HG02970 (cell line): ENCODE measurements around the gene STAP1.
A peak's percentile ranks its signal among the peaks of the same experiment; 100 is the strongest.
"Not testable (repeated sequence)": the region's sequence is repeated elsewhere in the genome, so short reads cannot be mapped to it uniquely, and the experiment has no call there.

ENCODE experiments used
- ATAC-seq: cut with Tn5 transposase; IDR thresholded peaks from one replicate; pipeline ENCODE4 v1.9.1; 2021; ENCODE audit warnings: mild to moderate bottlenecking, moderate library complexity, moderate number of reproducible peaks; ENCODE audit not compliant: unreplicated experiment, low FRiP score

The STAP1 gene, protein sequence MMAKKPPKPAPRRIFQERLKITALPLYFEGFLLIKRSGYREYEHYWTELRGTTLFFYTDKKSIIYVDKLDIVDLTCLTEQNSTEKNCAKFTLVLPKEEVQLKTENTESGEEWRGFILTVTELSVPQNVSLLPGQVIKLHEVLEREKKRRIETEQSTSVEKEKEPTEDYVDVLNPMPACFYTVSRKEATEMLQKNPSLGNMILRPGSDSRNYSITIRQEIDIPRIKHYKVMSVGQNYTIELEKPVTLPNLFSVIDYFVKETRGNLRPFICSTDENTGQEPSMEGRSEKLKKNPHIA

DNA sequence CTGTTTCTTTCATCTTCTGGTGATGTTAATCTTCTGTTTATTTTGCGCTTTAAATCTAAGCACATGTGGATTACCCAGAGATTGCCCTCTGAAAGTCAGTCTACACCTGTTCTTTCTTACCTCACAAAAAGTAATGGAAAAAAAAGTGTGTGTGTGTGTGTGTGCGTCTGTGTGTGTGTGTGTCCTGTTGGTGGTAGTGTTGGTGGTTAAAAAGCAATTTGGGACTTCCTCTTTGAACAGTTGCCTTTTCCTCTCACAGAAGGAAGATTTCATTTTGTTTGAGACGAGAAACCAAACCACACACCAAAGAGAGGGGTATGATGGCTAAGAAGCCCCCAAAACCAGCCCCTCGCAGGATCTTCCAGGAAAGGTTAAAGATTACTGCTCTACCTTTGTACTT lies at the start of gene STAP1:
Gene STAP1, plus strand, starts transcription at position 235 of the 400 bp plus-strand sequence. Its CDS starts 83 bp downstream, at position 318.
- no peak for ATAC-seq

DNA sequence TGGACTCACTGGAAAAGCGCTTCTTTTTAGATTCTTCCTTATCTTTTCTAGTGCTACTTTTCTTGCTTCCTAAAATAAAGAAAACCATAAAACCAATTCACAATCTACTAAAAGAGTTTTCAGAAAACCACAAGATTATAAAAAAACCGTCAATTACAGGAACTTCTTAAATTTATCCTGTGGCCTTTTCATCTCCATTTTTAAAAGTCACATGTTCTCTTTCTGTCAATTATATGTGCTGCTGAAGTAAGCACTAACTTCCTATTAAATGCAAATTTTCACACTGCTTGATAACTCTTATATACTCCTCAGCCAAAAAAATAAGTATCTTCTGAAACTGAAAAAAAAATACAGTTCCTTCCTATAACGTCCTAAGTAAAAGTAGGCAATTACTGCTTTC lies 46.0 kb upstream of the STAP1 start:
- ATAC-seq = no peak

DNA sequence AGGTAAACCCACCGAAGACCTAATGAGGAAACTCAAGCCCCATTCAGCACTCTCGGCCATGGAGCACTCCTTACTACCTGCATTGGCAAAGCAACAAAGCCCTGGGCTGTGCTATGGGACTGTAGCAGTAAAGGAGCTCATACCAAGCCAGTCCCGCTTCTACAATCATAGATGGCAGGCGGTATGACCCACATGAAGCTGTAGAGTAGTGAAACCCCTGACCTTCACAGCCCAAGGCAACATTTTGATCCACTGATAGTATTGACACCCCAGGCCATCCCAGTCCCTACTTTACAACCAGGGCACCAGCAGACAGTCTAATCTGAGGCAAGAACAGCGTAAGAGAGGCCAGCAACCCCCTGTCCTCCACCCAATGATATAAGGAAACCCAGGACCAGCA lies 38.4 kb upstream of the STAP1 start:
- no peak for ATAC-seq

DNA sequence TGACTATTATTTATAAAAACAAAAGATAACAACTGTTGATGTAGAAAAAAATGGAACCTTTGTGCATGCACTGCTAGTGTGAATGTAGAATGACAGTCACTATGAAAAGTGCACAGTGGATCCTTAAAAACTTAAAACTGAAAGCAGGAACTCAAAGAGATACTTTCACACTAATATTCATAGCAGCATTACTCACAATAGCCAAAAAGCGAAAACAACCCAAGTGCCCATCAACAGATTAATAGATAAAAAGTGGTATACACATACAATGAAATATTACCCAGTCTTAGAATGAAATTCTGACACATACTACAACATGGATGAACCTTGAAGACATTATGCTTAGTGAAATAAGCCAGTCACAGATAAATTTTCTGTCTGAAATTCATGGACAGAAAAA lies 37.0 kb upstream of the STAP1 start:
- ATAC-seq = no peak

DNA sequence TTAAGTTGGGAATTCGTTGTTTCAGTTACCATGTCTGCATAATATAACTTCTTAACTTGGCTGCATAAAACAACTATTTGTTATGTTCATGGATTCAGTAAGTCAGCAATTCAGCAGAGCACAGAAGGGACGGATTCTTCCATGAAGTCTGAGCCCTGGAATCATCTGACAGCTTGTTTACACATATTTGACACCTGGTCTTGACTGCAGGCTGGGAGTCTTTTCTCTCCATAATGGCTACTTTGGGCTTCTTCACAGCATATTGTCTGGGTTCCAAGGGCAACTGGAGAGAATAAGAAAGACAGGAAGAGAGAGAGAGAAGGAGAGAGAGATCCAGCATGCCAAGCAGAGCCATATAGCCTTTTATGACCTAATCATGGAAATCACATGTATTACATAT lies 36.3 kb upstream of the STAP1 start:
- ATAC-seq = no peak

DNA sequence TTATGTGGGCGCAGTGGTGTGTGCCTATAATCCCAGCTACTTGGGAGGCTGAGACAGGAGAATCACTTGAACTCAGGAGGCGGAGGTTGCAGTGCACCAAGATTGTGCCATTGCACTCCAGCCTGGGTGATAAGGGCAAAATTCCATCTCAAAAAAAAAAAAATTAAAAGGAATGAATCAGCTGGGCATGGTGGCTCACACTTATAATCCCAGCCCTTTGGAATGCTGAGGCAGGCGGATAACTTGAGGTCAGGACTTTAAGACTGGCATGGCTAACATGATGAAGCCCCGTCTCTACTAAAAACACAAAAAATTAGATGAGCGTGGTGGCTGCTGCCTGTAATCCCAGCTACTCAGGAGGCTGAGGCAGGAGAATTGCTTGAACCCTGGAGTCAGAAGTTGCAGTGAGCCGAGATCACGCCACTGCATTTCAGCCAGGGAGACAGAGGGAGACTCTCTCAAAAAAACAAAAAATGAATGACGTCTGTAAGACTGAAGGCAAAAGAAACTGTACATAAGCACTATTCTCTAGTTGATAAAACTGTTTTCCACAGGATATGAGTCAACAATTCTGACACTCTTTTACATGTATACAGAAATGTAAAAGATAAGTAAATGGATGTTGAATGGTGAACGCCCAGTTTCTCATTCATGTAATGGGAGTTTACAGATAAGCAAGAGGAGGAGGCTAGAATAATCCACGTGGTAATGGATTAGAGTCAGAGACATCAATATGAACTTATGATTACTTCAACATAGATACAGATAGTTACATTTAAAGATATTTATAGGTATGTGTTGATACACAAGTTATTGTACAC lies 35.5 kb upstream of the STAP1 start:
- ATAC-seq = no peak

DNA sequence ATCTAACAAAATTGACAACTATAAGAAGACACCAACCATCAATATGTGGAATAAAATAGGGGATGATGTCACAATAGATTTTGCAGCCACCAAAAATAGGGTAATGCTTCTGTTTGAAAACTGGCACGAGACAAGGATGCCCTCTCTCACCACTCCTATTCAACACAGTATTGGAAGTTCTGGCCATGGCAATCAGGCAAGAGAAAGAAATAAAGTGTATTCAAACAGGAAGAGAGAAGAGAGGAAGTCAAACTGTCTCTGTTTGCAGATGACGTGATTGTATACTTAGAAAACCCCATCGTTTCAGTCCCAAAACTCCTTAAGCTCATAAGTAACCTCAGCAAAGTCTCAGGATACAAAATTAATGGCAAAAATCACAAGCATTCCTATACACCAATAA lies 34.4 kb upstream of the STAP1 start:
- ATAC-seq = not testable (repeated sequence)

DNA sequence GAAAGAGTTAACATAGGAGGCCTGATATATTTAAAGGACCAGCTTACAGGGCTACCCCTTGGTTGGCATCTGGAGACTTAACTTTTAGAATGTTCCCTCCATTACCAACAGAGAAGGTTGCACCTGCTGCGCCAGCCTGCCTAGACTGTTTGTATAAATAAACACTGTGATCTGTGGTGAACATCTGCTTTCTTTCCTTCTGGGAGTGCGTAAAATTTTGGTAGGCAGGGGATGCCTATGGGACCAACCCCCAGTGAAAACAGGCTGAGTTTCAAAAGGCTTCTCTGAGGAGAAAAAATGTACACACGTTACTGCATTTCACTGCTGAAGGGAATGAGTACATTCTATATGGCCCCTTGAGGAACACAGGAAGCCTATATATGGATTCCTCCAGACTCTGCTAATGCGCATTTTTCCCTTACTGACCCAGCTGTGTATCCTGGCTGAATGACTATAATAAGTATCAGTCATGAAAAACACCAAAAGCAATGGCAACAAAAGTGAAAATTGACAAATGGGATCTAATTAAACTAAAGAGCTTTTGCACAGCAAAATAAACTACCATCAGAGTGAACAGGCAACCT lies 27.1 kb upstream of the STAP1 start:
- no peak for ATAC-seq

DNA sequence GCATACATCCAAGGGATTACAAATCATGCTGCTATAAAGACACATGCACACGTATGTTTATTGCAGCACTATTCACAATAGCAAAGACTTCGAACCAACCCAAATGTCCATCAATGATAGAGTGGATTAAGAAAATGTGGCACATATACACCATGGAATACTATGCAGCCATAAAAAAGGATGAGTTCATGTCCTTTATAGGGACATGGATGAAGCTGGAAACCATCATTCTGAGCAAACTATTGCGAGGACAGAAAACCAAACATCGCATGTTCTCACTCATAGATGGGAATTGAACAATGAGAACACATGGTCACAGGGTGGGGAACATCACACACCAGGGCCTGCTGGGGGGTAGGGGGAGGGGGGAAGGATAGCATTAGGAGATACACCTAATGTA lies 26.1 kb upstream of the STAP1 start:
- ATAC-seq = not testable (repeated sequence)

DNA sequence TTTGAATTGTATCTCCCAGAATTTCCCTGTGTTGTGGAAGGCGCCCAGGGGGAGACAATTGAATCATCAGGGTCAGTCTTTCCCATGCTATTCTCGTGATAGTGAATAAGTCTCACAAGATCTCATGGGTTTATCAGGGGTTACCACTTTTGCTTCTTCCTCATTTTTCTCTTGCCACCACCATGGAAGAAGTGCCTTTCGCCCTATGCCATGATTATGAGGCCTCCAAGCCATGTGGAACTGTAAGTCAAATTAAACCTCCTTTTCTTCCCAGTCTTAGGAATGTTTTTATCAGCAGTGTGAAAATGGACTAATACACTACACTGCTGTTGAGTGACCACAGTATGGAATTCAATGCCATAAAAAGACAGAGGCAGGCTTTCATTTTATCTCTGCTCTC lies 25.4 kb upstream of the STAP1 start:
- ATAC-seq = no peak

DNA sequence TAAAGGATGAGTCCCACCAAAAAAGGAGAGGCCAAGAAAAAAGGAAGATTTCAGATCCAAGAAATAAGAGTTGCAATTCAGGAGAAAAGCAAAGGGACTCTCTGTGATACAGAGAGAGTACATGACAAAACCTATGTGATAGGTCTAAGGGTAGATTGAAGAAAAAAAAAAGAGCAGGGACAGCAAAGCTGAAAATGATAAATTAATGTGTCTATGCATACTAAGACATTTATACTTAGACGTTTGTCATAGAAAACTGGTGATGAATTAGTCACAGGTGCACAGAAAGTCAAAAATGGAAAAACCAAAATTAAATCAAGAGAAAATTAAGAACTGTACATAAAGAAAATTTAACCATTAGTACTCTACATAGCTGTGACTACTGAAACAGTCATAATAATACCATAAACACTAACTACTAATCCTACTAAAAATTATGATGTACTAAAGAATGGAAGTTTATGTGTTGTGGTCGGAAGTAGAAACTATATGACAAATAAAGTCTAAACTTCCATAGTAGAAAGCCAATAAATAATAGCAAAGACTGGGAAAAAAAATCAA lies 23.2 kb upstream of the STAP1 start:
- no peak for ATAC-seq

DNA sequence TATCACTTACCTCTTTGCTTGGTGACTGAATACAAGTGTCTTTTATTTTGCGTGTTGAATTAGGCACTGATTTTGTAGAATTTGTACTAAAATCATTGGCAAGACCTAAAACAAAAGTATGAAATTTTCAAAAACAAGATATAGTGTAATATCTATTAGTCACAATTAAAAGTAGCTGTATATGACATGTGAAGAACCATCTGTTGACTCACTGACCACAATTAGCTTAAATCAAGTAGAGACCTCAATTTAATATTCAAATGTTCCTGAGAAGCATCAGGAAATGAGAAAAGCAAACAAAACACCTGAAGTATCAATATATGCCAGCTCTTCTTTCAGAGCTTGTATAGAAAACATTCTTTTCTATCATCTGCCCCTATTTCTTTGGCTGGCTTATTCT lies 18.7 kb upstream of the STAP1 start:
- ATAC-seq = no peak

DNA sequence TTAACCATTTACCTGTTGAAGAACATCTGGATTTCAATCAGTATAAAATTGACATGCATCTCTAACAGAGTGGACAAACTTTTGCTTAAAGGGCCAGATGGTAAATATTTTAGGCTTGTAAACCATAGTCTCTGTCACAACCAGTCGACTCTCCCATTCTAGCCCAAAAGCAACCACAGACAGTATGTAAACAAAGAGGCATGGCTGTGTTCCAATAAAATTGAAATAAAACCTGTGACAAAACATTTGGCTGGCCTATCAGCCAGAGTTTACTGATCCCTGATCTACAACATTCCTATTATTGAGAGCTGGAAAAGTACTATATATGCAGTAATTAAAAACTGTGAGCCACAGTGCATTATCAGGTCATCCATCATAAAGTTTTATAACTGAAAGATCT lies 16.5 kb upstream of the STAP1 start:
- no peak for ATAC-seq

DNA sequence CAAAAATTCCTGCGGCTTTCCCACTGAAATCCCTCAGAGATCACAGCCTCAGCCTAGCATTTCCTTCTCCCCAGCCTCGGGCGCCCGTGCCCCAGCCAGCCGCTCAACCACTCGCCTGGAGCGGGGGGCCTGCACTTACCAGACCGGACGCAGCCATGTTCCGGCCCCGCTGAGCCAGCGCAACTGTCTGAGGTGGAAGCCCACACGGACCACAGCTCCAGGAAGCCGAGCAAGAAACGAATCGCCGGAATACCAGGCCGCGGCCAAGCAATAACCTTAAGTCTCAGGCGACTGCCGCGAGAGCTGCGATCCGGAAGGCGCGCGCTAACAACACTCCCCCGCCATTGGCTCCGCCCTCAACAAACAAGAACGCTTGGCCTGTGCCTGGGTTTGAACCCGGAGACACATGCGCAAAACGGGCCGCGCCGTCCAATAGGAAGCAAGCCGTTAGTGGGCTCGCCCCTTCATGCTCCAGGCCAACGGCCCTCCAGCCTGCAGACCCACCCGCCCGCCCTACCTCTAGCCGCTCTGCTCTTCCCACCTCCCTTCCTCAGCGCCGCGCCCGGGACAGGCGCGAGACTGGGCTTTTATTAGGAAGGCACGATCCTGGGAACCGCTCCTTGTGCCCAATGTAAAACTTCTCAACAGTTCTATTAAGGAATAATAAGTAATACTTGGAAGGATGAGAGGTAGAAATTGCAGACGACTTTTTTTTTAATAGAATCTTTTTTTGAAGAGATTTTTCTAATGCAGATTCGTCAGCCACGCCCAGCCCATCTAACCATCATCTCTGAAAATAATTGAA lies 13.1 kb upstream of the STAP1 start, which contains the start of gene CENPC:
Gene CENPC, minus strand, starts transcription at position 305 of the 805 bp plus-strand sequence. Its CDS starts 148 bp downstream, at position 157.
- peak; percentile 98 for ATAC-seq

DNA sequence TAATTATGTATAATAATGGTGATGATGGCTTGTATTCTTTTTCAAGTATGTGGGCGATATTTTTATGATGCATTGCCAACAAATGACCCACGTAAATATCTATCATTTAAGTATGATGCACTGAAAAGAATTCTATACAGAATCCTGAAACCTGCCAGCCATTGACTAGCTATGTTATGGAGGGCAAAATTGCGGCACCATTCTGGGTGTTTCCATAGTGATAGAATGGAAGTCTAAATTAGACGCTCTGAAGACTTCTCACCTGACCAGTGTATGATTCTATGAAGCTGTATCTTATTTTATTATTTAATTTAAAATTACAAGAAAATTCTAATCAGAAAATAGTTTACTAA lies 12.5 kb upstream of the STAP1 start:
- no peak for ATAC-seq

DNA sequence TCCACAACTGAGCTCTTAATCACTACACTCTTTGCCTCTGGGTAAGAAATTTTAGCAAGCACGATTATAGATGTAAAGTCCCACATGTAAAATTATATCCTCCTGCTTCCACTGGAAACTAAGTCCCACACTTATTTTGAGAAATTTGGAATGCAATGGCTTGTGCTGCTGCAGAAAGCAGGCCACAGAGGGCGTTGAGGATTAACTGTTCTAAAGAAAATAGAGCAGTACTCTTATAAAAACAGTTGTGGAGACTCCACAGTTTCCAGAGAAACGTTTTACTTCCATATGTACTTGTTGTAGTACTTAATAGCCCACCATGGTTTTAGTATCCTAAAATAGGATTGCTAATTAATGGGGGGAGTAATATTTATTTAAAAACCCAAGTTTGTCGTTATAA lies 11.6 kb upstream of the STAP1 start:
- no peak for ATAC-seq

DNA sequence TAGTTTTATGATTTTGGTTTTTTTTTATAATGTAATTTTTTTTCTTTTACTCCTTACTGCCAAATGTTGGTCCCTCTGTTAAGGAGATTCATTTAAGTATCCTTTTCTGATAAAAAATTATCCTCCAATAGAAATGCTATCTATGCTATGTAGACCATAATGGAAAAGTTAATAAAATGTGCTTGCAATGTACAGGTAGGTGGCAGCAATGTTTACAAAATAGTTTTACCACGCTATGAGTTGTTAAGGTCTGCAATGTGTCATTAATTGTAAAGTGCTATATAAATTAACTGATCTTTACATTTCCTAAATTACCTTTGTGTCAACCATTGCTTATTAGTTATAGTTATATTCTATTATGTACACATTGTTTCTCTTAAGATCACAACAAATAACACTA lies 9.4 kb upstream of the STAP1 start:
- no peak for ATAC-seq

DNA sequence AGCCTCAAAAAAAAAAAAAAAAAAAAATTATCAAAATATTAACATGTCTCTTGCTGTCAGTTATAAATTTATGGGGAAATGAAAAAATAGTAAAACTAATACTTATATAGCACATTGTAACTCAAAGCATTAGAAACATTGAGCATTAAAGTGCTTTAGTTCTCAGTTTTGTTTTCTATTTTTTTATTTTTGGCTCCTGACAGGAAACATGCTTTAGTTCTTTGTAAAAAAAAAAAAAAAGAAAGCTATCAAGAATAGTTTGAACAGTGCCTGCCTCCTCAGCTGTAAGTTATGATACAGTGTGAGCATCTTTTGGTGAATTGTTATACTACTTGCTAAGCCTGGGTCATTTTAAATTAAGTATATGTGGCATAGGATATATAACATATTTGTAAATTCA lies 8.1 kb upstream of the STAP1 start:
- no peak for ATAC-seq

DNA sequence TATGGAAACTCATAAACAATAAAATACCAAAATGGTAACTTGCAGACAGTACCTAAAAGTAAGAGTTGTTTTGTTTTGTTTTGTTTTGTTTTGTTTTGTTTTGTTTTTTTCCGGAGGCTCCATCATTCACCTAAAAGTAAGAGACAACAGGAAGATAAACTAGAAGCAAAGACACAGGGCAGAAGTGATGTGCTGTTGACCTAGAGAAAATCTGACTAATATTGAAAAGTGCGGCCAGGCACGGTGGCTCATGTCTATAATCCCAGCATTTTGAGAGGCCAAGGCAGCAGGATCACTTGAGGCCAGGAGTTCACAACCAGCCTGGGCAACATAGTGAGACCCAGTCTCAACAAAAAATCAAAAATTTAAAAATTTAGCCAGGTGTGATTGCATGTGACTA lies 7.7 kb upstream of the STAP1 start:
- ATAC-seq = no peak

DNA sequence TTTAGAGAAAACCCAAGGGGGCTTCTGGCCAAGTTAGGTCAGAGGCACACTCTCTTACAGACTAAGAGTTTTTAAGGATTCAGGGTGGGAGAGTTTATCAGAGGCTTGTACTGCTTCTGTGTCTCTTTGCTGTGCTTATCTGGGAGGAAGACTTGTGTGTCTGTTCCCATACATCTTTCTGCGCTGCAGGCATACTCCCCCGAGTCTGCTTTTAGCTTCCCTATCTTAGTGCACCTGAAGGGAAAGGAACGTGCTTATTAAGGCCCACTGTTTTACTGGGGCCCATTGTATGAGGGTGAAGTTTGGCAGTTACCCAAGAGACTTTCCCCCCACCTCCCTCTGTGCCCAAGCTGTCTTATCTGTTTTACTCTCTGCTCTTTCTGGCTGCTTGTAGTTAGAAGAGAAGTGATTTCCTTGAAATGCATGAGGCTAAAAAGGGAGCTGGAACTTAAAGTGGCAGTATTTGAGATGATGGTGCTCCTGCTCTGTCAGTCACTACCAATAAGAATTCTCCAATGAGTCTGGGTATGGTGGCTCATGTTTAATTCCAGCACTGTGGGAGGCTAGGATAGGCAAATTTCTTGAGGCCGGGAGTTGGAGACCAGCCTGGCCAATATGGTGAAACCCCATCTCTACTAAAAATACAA lies 6.3 kb upstream of the STAP1 start:
- ATAC-seq = not testable (repeated sequence)
